Loucy (cell line): ENCODE results near the gene FHL1.
A peak's percentile ranks its signal among the peaks of the same experiment; 100 is the strongest.

ENCODE experiments used
- H2AFZ ChIP-seq: fragments of 200-600 bp; sonication (generic); 2 replicates; pipeline ENCODE4 v1.6.0; 2016; ENCODE audit warnings: antibody characterized with exemption, mild to moderate bottlenecking, low read length, moderate library complexity
- H3F3A ChIP-seq: fragments of 200-600 bp; 2 replicates; pipeline ENCODE4 v1.6.0; 2016; ENCODE audit warnings: antibody characterized with exemption, low read depth, mild to moderate bottlenecking
- H3K27me3 ChIP-seq: fragments of 200-600 bp; sonication (generic); 2 replicates; pipeline ENCODE4 v1.6.1; 2014; ENCODE audit warnings: low read length, mild to moderate bottlenecking; ENCODE audit not compliant: insufficient read depth, poor library complexity, severe bottlenecking
- H3K36me3 ChIP-seq: fragments of 200-600 bp; sonication (generic); 2 replicates; pipeline ENCODE4 v1.6.1; 2016; ENCODE audit warnings: low read length; ENCODE audit not compliant: insufficient read depth
- H3K4me1 ChIP-seq: fragments of 200-600 bp; sonication (generic); 2 replicates; pipeline ENCODE4 v1.5.1; 2014; ENCODE audit warnings: low read length, mild to moderate bottlenecking; ENCODE audit not compliant: insufficient read depth, poor library complexity, severe bottlenecking
- H3K4me2 ChIP-seq: fragments of 200-600 bp; sonication (generic); 2 replicates; pipeline ENCODE4 v1.6.0; 2014; ENCODE audit warnings: antibody characterized with exemption, low read length, low read depth, mild to moderate bottlenecking; ENCODE audit not compliant: poor library complexity, severe bottlenecking
- H3K4me3 ChIP-seq: fragments of 200-600 bp; sonication (generic); 2 replicates; pipeline ENCODE4 v1.5.1; 2014; ENCODE audit warnings: low read length, mild to moderate bottlenecking, mixed read lengths; ENCODE audit not compliant: poor library complexity, severe bottlenecking
- H3K79me2 ChIP-seq: fragments of 200-600 bp; sonication (generic); 2 replicates; pipeline ENCODE4 v1.6.1; 2014; ENCODE audit warnings: low read length; ENCODE audit not compliant: insufficient read depth
- H3K9ac ChIP-seq: fragments of 200-600 bp; sonication (generic); 2 replicates; pipeline ENCODE4 v1.6.0; 2014; ENCODE audit warnings: mild to moderate bottlenecking, low read depth, low read length, moderate library complexity; ENCODE audit not compliant: poor library complexity, severe bottlenecking
- H3K9me2 ChIP-seq: fragments of 200-600 bp; sonication (generic); replicated peaks from 2 replicates; pipeline ENCODE4 v1.6.1; 2016; ENCODE audit warnings: low read depth, low read length, mixed read lengths
- H3K9me3 ChIP-seq: fragments of 200-600 bp; sonication (generic); 2 replicates; pipeline ENCODE4 v1.6.1; 2014; ENCODE audit warnings: mild to moderate bottlenecking, antibody characterized with exemption, low read length, low read depth; ENCODE audit not compliant: insufficient read depth
- H4K20me1 ChIP-seq: fragments of 200-600 bp; sonication (generic); 2 replicates; pipeline ENCODE4 v1.6.0; 2014; ENCODE audit warnings: antibody characterized with exemption, low read length, mild to moderate bottlenecking; ENCODE audit not compliant: insufficient read depth, poor library complexity, severe bottlenecking
- EZH2phosphoT487 ChIP-seq: fragments of 200-600 bp; IDR thresholded peaks from 2 replicates; pipeline ENCODE4 v1.6.1; 2018; ENCODE audit warnings: antibody characterized with exemption, mild to moderate bottlenecking, moderate library complexity, borderline replicate concordance
- TF ChIP-seq, protein P1 (sequence below): fragments of 200-600 bp; sonication (generic); conservative IDR thresholded peaks from 2 replicates; pipeline ENCODE4 v1.5.1; 2014; ENCODE audit warnings: mild to moderate bottlenecking, antibody characterized with exemption, low read length

Gene FHL1

GRCh38 chrX:136204571-136204970 is 57.2 kb downstream of the FHL1 start:
- Histone ChIP-seq H3K36me3 (no peaks in the 10 kb centered on the region), H3K9ac (peak overlapping the region; percentile 16), H4K20me1 (no peaks in the 10 kb centered on the region), H3K4me2 (peak overlapping the region; percentile 13), H2AFZ (no peak overlapping the region), H3K9me3 (no peaks in the 10 kb centered on the region), H3K4me3 (no peak overlapping the region), H3K9me2 (no peaks in the 10 kb centered on the region), H3F3A (no peaks in the 10 kb centered on the region), H3K79me2 (no peaks in the 10 kb centered on the region), H3K27me3 (no peaks in the 10 kb centered on the region), H3K4me1 (peaks cover 13% of the 10 kb centered on the region)
- no peak for TF ChIP-seq EZH2phosphoT487
- TF ChIP-seq, protein P1, sequence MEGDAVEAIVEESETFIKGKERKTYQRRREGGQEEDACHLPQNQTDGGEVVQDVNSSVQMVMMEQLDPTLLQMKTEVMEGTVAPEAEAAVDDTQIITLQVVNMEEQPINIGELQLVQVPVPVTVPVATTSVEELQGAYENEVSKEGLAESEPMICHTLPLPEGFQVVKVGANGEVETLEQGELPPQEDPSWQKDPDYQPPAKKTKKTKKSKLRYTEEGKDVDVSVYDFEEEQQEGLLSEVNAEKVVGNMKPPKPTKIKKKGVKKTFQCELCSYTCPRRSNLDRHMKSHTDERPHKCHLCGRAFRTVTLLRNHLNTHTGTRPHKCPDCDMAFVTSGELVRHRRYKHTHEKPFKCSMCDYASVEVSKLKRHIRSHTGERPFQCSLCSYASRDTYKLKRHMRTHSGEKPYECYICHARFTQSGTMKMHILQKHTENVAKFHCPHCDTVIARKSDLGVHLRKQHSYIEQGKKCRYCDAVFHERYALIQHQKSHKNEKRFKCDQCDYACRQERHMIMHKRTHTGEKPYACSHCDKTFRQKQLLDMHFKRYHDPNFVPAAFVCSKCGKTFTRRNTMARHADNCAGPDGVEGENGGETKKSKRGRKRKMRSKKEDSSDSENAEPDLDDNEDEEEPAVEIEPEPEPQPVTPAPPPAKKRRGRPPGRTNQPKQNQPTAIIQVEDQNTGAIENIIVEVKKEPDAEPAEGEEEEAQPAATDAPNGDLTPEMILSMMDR, result no peak

GRCh38 chrX:136205882-136206380 is 58.6 kb downstream of the FHL1 start:
- no peaks in the 10 kb centered on the region for H3K9me2 ChIP-seq
- H3K9me3 ChIP-seq, result no peaks in the 10 kb centered on the region
- no peak overlapping the region for H3K4me3 ChIP-seq
- peaks cover 13% of the 10 kb centered on the region for H3K4me1 ChIP-seq
- H3F3A ChIP-seq, result no peaks in the 10 kb centered on the region
- H2AFZ ChIP-seq, result no peak overlapping the region
- H3K4me2 ChIP-seq, result no peak overlapping the region
- H3K79me2 ChIP-seq, result no peaks in the 10 kb centered on the region
- H3K9ac ChIP-seq, result no peak overlapping the region
- no peak for TF ChIP-seq EZH2phosphoT487
- TF ChIP-seq, protein P1, result no peak
- H3K36me3 ChIP-seq, result no peaks in the 10 kb centered on the region
- H3K27me3 ChIP-seq, result no peaks in the 10 kb centered on the region
- H4K20me1 ChIP-seq, result no peaks in the 10 kb centered on the region

DNA sequence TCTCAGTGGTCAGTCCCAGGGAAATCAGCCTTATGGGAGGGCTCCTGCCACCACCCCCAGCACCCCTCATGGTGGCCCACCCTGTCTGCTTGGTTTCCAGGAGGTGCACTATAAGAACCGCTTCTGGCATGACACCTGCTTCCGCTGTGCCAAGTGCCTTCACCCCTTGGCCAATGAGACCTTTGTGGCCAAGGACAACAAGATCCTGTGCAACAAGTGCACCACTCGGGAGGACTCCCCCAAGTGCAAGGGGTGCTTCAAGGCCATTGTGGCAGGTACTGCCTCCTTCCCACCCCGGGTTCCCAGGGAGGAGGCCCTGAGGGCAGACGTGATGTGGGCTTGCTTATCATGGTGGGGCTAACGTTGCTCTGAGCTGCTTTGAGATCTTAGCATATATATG is 59.6 kb downstream of the FHL1 start:
- H3K4me2 ChIP-seq, result no peak overlapping the region
- no peaks in the 10 kb centered on the region for H4K20me1 ChIP-seq
- H3K36me3 ChIP-seq, result no peaks in the 10 kb centered on the region
- no peak overlapping the region for H3K4me3 ChIP-seq
- H3K79me2 ChIP-seq, result no peaks in the 10 kb centered on the region
- no peak overlapping the region for H2AFZ ChIP-seq
- no peak overlapping the region for H3K9ac ChIP-seq
- H3F3A ChIP-seq, result no peaks in the 10 kb centered on the region
- no peaks in the 10 kb centered on the region for H3K9me3 ChIP-seq
- H3K27me3 ChIP-seq, result no peaks in the 10 kb centered on the region
- peaks cover 13% of the 10 kb centered on the region for H3K4me1 ChIP-seq
- H3K9me2 ChIP-seq, result no peaks in the 10 kb centered on the region
- no peak for TF ChIP-seq EZH2phosphoT487
- TF ChIP-seq, protein P1, result no peak
